ENCODE data around the gene MAFF.

The MAFF gene

DNA sequence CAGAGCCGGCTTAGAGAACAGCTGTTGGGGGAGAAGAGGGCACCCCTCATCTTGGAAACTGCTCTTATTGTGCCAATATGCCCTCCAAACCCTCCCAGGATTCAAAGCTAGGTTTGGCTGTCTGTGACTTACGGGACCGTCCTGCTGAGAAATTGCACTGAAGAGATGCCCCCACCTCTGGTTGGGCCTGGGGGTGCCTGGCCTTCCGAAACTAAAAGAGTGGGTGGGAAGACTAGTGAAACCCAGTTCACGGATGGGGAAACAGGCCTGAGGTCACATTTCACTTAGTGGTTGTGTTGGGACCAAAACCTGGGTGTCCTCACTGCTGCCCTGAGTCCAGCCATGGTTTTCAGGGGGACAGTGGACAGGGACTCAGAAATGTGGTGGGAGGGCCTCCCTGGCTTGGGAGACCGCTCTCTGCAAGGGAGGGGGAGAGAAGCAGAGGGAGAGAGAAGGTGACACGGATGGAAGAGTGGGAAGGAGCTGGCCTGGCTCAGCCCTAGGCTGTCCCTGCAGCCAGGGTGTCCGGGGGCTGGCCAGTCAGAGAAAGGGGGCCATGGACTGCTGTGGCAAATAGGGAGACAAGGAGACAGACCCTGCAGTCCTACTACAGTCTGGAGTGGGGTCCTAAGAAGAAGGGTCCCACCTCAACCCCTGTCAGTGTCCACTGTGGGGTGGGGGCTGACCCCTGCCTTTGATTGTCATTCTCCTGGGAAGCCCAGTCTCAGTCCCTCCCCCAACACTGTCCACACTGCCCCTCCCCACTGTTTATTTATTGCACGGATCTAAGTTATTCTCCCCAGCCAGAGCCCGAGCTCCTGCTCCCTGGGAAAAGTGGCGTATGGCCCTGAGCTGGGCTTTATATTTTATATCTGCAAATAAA lies 13.6 kb downstream of the MAFF start:
- no peak for TF ChIP-seq CTCF (IDR thresholded peaks at IDR 0.05)
- Mint-ChIP-seq H3K27me3 (ENCODE audit: low read depth, poor library complexity) (peaks cover 34% of the 10 kb centered on the region), H3K9me3 (no peaks in the 10 kb centered on the region), H3K27ac (peak overlapping the region; percentile 22), H3K4me1 (peaks cover 46% of the 10 kb centered on the region), H3K36me3 (ENCODE audit: low read depth) (peaks cover 16% of the 10 kb centered on the region), H3K4me3 (peak overlapping the region; percentile 57)
- DNase-seq, result no peak

GRCh38 chr22:38218661-38219622 lies 17.1 kb downstream of the MAFF start:
- Mint-ChIP-seq H3K4me3 (no peak overlapping the region), H3K4me1 (peaks cover 40% of the 10 kb centered on the region), H3K9me3 (no peaks in the 10 kb centered on the region), H3K36me3 (ENCODE audit: low read depth) (peaks cover 10% of the 10 kb centered on the region), H3K27ac (peak overlapping the region; percentile 81), H3K27me3 (ENCODE audit: low read depth, poor library complexity) (peaks cover 15% of the 10 kb centered on the region)
- no peak for TF ChIP-seq CTCF (IDR thresholded peaks at IDR 0.05)
- DNase-seq, result peak; percentile 59

DNA sequence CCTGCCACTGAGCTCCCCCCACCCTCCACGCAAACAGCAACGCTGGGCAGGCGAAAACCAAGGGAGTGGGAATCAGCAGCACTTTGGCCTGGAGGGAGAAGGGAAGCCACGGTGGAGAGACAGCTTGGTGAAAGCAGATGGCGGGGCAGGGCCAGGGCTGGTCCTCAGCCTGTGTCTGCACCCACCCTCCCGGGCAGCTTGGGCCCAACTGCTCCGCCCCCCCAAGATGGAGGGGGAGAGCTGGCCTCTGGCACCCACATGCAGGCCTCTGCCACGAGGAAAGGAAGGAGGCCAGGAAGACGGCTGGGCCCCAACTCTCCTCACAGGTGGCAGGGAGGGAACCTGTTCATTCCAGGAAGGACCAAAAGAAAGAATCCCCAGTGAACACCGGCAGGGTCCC lies 17.8 kb downstream of the MAFF start:
- H3K4me3 Mint-ChIP-seq, result no peak overlapping the region
- H3K4me1 Mint-ChIP-seq, result peaks cover 40% of the 10 kb centered on the region
- no peak for DNase-seq
- peaks cover 10% of the 10 kb centered on the region for H3K27me3 Mint-ChIP-seq (ENCODE audit: low read depth, poor library complexity)
- no peaks in the 10 kb centered on the region for H3K9me3 Mint-ChIP-seq
- peak overlapping the region; percentile 81 for H3K27ac Mint-ChIP-seq
- peaks cover 10% of the 10 kb centered on the region for H3K36me3 Mint-ChIP-seq (ENCODE audit: low read depth)
- TF ChIP-seq CTCF (IDR thresholded peaks at IDR 0.05), result no peak

DNA sequence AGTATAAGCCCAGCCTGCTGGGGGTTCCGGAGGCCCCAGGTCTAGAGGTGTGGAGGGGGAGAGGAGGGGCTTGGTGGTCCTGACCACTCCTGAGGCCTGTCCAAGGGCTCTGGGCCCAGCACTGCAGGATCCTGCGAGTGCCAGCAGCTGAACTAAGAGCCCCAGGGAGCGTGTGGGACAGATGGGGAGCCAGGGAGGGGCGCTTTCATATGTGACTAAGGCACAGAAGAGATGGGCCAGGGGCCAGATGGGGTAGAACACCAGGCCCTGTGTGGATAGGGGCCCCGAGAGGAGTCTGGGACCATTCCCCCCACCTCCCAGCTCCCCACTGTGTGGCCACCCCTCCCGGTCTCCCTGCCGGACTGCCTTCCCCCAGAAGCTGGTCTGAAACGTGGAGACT lies 18.4 kb downstream of the MAFF start:
- Mint-ChIP-seq H3K4me1 (peaks cover 35% of the 10 kb centered on the region), H3K4me3 (no peak overlapping the region), H3K27me3 (ENCODE audit: low read depth, poor library complexity) (peaks cover 7% of the 10 kb centered on the region), H3K27ac (no peak overlapping the region), H3K36me3 (ENCODE audit: low read depth) (peaks cover 10% of the 10 kb centered on the region), H3K9me3 (no peaks in the 10 kb centered on the region)
- TF ChIP-seq CTCF (IDR thresholded peaks at IDR 0.05), result no peak
- DNase-seq, result no peak

GRCh38 chr22:38220653-38221386 lies 19.0 kb downstream of the MAFF start:
- peaks cover 10% of the 10 kb centered on the region for H3K36me3 Mint-ChIP-seq (ENCODE audit: low read depth)
- peaks cover 3% of the 10 kb centered on the region for H3K27me3 Mint-ChIP-seq (ENCODE audit: low read depth, poor library complexity)
- no peak overlapping the region for H3K4me3 Mint-ChIP-seq
- DNase-seq, result no peak
- no peak overlapping the region for H3K27ac Mint-ChIP-seq
- H3K9me3 Mint-ChIP-seq, result no peaks in the 10 kb centered on the region
- peaks cover 28% of the 10 kb centered on the region for H3K4me1 Mint-ChIP-seq
- no peak for TF ChIP-seq CTCF (IDR thresholded peaks at IDR 0.05)

All from nephron progenitor cell (in vitro differentiated cells).